NCI-H2029 treated with DMSO at 0.1 percent for 48 hours (cell line): ENCODE data around the gene PRSS36.
"Not testable (repeated sequence)": the region's sequence is repeated elsewhere in the genome, so short reads cannot be mapped to it uniquely, and the experiment has no call there.

Experiments used
- DNase-seq: peaks from one replicate; lab custom pipeline; 2025; lab: John Stamatoyannopoulos, UW

Gene PRSS36

GRCh38 chr16:31183432-31184428, 33.9 kb upstream of the PRSS36 start:
- DNase-seq, result no peak

DNA sequence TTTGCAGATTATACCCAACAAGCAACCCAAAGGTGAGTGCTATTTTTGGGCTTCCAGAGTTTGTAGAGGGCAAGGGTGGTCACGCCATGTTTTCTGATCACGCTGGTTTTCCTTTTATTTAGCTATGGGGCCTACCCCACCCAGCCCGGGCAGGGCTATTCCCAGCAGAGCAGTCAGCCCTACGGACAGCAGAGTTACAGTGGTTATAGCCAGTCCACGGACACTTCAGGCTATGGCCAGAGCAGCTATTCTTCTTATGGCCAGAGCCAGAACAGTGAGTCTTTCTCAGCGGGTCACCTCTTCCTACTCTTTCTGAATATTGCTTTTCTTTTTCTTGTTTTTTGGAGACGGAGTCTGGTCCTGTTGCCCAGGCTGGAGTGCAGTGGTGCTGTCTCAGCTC, 32.5 kb upstream of the PRSS36 start:
- DNase-seq, result no peak

DNA sequence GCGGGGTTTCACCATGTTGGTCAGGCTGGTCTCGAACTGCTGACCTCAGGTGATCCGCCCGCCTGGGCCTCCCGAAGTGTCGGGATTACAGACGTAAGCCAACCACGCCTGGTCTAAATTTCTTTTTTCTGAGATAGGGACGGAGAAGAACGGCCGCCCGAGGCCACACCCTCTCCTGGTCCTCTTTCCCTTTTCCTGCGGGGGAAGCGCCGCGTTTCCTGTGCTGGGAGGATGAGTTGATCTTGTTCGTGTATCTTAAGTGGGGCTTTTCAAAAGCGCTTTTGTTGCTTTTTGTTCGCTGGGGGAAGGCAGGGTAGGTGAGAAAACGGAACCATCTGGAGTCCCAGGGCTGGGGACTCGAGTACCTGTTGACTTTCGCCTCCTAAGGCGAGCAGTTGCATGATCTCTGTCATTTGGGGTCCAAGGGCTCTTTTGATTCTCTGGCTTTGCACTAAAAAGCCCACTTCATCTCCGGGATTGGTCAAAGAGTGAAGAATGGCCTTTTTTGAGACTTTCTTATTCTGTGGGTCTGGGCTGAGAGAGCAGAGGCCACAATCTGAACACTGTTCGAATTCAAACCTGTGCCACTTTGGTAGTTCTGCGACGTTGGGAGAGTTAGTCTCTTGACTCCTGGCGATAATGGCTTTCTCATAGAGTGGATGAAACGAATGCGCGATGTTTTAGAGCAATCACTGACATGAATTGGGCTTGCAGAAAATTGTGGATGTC, 31.4 kb upstream of the PRSS36 start:
- no peak for DNase-seq

DNA sequence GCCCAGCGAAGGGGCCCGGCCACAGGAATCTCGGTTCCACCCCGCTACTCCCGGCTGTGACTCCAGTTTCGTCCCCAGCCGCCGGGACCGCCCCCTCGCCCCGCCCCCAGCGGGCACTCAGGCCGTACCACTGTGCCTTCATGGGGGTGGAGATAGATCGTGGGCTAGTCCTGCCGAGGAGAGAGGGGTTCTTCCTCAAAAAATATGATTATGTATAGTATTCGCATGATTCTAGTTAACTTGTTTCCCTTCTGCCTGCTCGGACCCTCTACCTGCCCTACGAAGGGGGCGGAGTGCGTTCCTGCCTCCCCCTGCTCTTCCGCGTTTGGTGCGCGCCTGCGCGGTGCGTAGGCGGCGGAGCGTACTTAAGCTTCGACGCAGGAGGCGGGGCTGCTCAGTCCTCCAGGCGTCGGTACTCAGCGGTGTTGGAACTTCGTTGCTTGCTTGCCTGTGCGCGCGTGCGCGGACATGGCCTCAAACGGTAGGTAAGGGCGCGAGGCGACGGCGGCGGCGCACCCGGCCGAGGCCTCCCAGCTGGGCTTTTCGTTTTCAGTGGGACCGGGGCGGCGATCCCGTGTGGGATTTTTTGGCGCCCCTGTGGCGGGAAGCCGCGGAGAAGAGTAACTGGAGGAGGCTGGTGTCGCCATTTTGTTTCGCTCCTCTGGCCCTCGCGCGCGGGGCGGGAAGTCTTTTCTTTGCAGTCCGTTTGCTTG, 30.0 kb upstream of the PRSS36 start, which contains the start of gene FUS:
TSS of gene FUS (plus strand) at position 393 of the 713 bp plus-strand sequence. CDS start at position 469, 76 bp downstream.
- DNase-seq, result peak; percentile 70

DNA sequence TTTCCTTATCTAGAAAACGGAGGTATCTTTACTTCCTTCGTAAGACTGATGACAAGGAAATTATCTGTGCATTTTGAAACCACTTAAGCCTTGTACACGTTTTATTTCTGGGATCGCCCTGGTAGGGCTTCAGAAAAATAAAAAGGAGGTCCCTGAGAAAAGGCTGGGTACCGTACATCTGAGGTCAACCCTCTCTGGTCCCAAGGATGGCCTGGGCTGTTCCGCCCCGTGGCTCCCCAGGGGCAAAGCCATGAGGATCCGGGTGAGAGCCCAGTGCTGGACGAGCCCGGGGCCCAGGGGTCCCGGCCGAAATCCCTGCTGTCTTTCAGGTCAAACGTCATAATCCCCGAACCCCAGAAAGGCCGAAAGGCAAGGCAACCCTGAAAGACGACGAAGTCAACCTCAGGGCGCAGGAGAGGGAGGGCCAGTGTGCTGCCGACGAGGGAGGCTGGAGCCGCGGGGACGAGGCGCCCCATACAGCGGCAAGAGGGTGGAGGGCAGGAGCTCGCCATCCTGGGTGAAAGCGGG, 29.4 kb upstream of the PRSS36 start:
- DNase-seq, result no peak

DNA sequence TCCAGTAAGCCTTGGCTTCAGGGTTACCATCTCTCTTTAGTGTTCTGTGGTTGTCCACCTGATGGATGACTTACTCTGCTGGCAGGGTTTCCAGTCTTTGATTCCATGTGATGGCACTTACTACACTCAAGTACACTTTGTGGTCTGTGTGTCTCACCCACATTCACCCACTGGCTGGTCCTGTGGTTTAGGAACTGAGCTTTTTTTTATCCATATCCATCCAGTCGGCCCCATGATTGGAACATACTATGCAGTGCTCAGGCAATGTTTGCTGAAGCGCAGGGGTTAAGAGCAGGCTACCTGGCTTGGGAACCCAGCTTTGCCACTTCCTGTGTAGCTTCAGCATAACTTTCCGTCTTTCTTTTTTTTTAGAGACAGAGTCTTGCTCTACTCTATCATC, 27.3 kb upstream of the PRSS36 start:
- DNase-seq, result peak; percentile 86

- DNase-seq, result not testable (repeated sequence)
These were observed 20.2 kb upstream of the PRSS36 start for GRCh38 chr16:31170048-31170447.

DNA sequence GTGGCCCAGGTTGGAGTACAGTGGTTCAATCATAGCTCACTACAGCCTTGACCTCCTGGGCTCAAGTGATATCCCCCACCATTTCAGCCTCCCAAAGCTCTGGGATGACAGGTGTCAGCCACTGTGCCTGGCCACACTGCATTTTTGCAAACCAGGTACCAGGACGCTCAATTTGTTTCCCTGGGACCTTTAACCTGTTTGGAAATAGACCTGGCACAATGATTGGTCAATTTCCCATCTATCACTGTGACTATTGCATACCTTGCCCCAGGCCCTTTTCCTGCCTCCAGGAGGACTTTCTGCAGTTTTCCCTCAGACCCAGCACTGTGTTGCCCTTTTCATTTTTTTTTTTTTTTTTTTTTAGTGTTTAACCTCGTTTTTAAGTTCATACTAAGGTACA, 19.0 kb upstream of the PRSS36 start:
- no peak for DNase-seq

GRCh38 chr16:31167315-31167714, 17.4 kb upstream of the PRSS36 start:
- DNase-seq, result no peak

DNA sequence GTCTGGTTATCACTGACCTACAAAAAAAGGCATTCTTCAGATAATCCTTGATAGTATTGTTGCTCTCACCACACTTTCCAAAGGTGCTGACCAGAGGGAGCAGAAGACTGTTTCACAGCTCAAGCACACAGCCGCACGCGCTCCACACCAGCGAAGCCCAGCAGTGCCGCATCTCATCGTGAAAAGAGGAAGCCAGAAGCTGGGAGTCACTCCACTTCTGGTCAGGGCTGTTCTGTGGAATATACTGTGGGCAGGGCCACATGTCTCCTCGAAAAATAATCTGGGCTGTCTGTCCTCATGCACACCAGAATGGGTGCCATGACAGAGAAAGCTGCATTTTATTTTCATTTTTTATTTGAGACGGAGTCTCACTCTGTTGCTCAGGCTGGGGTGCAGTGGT, 7.3 kb upstream of the PRSS36 start:
- DNase-seq, result no peak

DNA sequence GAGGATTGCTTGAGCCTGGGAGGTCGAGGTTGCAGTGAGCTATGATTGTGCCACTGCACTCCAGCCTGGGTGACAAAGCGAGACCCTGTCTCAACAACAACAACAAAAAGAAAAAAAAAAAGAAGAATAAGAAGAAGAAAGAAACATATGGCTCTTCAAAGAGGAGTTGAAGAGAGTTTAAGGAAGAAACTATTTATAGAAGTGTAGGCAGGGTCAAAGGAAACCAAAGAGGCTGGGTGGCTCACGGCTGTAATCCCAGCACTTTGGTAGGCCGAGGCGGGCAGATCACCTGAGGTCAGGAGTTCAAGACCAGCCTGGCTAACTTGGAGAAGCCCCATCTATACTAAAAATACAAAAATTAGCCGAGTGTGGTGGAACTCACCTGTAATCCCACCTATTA, 1.1 kb upstream of the PRSS36 start:
- DNase-seq, result not testable (repeated sequence)

- no peak for DNase-seq
These were observed 534 bp downstream of the PRSS36 start for GRCh38 chr16:31149332-31149731.

DNA sequence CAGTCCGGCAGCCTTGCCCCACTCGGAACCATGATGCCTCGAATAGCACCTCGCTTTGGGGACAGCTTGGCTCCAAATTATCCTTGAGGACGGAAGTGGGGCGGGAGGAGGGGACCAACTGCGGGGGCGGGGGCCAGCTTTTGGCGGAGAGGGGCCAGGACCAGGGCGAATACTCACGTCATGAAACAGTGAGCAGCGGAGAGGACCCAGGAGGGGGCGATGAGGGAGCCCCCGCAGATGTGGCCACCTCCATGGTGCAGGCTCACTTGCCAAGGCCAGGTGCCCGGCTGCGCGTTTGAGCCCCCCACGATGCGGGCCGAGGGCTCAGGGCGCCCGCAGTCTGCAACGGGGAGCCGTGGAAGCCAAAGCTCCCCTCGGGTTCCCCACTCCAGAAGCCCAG, 970 bp downstream of the PRSS36 start:
- no peak for DNase-seq

DNA sequence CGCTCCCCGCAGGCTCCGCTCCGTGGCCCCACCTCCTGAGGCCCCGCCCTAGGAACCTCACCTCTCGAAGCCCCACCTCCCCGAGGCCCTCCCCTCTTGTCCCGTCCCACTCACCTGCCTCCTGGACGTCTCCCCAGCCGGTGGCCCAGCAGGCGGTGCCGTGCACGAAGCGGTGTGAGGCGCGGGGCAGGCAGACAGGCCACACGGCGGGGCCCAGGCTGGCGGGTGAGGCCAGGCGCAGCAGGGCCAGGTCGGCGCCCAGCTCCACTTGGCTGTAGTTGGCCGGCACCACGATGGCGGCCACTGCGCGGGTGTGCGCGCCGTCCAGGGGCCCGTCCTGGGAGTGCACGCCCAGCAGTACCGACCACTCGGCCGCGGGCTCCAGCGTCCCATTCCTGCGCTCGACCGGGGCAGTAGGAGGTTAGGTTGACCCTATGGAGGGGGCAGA, 1.6 kb downstream of the PRSS36 start:
- DNase-seq, result no peak

GRCh38 chr16:31147574-31147973, 2.3 kb downstream of the PRSS36 start:
- DNase-seq, result no peak

DNA sequence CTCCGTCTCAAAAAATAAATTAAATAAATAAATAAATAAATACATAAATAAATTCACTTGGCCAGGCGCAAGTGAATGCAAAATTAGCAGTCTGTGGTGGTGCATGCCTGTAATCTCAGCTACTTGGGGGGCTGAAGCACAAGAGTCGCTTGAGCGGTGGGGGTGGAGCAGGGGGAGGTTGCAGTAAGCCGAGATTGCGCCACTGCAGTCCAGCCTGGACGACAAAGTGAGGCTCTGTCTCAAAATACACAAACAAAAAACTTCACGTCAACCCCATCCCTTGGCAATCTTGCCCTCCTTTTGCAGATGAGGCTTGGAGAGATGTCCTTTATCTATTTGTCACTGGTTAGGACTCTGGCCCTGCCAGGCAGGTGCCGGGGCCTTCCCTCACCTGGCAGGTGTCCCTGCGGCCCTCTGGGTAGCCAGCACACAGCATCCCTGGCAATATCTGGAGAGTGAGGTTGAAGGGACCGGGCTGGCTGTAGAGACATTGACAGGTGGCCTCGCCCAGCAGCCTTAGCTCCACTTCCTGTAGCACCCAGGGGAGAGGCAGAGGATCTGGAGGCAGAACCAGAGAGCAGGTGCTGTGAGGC, 4.4 kb downstream of the PRSS36 start:
- no peak for DNase-seq

- not testable (repeated sequence) for DNase-seq
These were observed 5.4 kb downstream of the PRSS36 start for GRCh38 chr16:31144418-31144817.

DNA sequence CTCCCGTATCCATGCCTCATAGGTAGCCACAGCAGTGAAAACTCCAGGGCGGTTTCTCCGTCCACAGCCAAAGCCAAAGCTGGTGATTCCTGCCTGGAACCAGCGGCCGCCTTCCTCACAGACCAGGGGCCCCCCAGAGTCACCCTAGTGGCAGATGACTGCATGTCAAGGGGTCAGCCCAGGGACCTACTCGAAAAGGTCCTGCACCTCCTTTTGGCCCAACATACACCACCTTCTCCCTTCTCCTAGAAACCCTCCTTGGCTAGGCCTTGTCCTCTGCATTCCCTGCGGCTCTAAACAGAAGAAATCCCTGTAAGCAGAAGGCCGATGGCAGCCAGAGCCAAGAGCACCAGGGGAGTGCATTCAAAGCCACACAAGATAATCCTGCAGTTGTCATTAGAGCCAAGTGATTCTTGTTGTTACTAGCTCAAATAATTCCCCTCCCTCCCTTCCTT, 6.1 kb downstream of the PRSS36 start:
- no peak for DNase-seq

DNA sequence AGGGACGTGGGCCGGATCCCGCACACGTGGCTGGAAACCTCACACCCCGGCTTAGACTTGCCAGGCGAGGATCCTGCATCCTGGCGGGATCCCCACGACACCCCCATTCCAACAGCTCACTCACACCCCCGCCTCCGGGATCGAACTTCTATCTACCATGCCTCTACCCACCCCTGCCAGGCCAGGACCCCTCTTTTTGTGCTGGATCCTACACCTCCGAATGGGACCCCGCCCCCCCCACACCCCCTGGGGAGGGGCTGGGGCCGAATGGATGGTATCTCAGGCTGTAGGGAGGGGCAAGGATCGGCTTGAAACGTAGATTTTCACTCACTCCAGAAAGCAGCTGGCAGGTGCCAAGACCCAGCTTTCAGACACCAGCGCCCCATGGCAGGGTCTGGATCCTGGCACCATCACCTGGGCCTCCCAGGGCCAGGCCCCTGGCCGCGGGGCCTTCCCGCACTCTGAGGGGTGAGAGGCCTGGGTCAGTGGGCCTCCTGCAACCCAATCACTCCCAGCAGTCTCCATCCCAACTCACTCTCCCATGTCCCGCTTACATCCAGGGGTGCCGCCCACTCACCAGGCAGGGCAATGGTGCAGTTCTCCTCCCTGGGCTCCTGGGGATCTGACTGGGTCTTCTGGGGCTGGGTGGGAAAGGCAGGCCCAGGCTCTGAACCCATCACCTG, 6.7 kb downstream of the PRSS36 start:
- no peak for DNase-seq

- DNase-seq, result peak; percentile 91
These were observed 7.5 kb downstream of the PRSS36 start for GRCh38 chr16:31142109-31143010.
